ENCODE data around the gene OR6N2.
A peak's percentile ranks its signal among the peaks of the same experiment; 100 is the strongest.

The OR6N2 gene

DNA sequence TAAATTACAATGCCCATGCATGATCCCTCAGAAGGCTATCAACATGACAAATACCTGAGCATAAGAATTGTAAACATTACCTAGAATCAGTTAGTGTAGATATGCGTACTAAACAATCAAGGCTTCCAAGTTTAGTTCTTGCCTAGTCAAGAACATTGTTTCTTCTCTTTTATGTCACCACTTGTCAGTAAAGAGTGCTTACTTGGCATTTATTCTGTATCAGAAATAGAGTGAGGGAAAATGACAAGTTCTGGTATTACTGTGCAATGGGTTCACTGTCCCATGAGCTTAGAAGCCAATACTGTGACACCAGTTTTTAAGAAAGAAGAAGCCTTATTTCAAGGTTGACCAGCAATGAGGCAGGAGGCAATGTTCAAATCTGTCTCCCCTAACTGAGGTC, 22.7 kb upstream of the OR6N2 start:
- no peak for TF ChIP-seq CTCF (conservative IDR thresholded peaks at IDR 0.05; ENCODE audit: low read depth, low read length)
- no peak for DNase-seq (ENCODE audit: low read depth)
- H3K4me3 ChIP-seq (ENCODE audit: low read depth, low read length): no peak overlapping the region

GRCh38 chr1:158801396-158801795, 20.4 kb upstream of the OR6N2 start:
- DNase-seq (ENCODE audit: low read depth): no peak
- TF ChIP-seq CTCF (conservative IDR thresholded peaks at IDR 0.05; ENCODE audit: low read depth, low read length): no peak
- no peak overlapping the region for H3K4me3 ChIP-seq (ENCODE audit: low read depth, low read length)

- no peak overlapping the region for H3K4me3 ChIP-seq (ENCODE audit: low read depth, low read length)
- no peak for DNase-seq (ENCODE audit: low read depth)
- TF ChIP-seq CTCF (conservative IDR thresholded peaks at IDR 0.05; ENCODE audit: low read depth, low read length): no peak
Observed at GRCh38 chr1:158800526-158800925, 19.5 kb upstream of the OR6N2 start.

DNA sequence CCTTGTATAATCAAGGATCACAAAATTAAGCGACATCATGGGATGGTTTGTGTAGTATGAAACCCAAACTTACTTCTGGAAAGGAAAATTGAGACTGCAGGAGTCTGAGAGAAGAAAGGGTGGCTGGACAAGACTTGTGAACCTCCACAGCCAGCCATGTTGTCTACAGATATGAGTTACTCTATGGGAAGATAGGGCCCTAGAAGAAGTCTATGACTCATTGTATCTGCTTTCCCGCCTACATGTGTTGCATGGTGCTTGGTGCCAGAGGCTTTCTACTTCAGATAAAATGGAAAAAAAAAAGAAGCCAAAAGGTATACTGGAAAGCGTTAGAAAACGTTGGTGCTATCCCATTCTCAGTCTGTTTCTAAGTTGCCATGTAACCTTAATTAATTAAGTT, 18.7 kb upstream of the OR6N2 start:
- no peak for DNase-seq (ENCODE audit: low read depth)

GRCh38 chr1:158798531-158798930, 17.5 kb upstream of the OR6N2 start:
- H3K4me3 ChIP-seq (ENCODE audit: low read depth, low read length): no peak overlapping the region
- TF ChIP-seq CTCF (conservative IDR thresholded peaks at IDR 0.05; ENCODE audit: low read depth, low read length): peak; percentile 3
- peak; percentile 12 for DNase-seq (ENCODE audit: low read depth)

More for the DNA sequence above, 18.7 kb upstream of the OR6N2 start:
- H3K4me3 ChIP-seq (ENCODE audit: low read depth, low read length): no peak overlapping the region
- no peak for TF ChIP-seq CTCF (conservative IDR thresholded peaks at IDR 0.05; ENCODE audit: low read depth, low read length)

DNA sequence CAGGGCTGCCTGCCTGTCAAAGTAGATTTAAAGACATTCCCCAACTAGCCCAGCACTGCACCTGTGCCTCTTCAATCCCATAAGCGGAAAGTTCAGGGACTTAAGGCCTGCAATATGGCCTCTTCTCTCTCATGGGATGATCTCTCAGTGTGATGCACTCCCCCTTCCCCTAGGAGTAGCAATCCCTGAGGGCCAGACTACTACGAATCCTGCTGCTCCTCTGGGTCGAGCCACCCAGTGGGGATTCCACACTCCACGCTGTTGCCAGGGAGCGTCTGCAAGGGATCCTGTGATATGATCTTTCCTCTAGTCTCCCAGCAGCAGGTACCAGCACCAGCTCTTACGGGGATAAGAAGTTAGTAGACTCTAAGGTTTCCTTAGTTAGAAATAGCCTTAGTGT, 13.2 kb upstream of the OR6N2 start:
- no peak overlapping the region for H3K4me3 ChIP-seq (ENCODE audit: low read depth, low read length)
- no peak for TF ChIP-seq CTCF (conservative IDR thresholded peaks at IDR 0.05; ENCODE audit: low read depth, low read length)
- DNase-seq (ENCODE audit: low read depth): no peak

GRCh38 chr1:158793604-158794003, 12.6 kb upstream of the OR6N2 start:
- peak; percentile 39 for TF ChIP-seq CTCF (conservative IDR thresholded peaks at IDR 0.05; ENCODE audit: low read depth, low read length)
- peak; percentile 11 for DNase-seq (ENCODE audit: low read depth)

More at GRCh38 chr1:158793604-158794003, 12.6 kb upstream of the OR6N2 start:
- H3K4me3 ChIP-seq (ENCODE audit: low read depth, low read length): no peak overlapping the region
